Measurements from ENCODE around the gene SEC22B.
"Not testable (repeated sequence)": the region's sequence is repeated elsewhere in the genome, so short reads cannot be mapped to it uniquely, and the experiment has no call there.

The SEC22B gene

DNA sequence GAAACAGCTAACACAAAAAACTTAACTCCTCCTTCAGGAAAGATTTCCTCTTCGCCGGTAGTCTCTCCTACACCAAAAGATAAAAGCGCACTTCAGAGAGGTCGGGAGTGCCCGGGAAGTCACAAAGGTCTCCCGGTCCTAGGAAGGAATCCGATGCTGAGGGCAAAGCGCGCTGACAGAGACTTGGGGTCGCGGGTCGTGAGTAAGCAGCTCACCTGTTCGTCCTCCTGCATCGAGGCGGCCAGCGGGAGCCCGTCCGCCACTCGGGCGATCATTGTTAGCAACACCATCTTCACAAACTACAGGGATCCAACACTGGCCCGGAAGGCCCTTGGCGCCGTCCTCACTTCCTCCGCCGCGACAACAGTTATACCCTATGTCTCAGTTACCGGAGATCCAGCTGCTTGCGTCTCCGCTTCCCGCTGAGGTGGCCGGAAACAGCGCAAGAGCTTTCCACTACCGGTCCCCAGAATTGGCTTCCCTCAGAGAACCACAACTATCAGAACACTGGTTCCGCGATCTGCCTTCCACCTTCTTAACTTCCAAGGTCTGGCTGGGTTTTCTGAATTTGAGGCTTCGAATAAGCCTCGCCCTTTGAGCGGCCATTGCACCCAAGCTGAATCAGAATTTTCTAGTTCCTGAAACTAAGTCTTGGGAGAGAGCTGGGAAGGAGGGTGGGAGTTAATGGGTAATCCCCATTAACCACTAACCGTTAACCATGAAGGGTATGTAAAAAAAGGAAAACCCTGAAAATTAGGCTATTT, at the start of gene SEC22B:
Gene SEC22B, minus strand, starts transcription at position 429 of the 764 bp plus-strand sequence. Its CDS starts 139 bp downstream, at position 290.
- peak; percentile 84 to 89 for DNase-seq

DNA sequence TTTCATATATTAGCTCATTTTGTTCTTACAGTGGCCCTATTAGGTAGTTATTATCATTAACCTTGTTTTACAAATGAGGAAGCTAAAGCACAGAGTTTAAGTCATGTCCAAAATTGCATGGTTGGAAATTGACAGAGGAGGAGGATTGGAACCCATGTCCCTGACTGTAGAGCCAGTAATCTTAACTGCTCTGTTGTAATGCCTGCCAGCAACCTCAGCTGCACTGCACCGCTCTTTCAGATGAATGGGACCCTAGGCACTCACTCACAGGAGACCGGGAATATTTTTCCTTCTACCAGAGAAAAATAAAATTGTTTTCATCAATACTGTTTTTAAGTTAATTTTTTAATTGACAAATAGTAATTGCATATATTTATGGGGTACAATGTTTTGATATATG, 41.6 kb upstream of the SEC22B start:
- DNase-seq, result not testable (repeated sequence)

DNA sequence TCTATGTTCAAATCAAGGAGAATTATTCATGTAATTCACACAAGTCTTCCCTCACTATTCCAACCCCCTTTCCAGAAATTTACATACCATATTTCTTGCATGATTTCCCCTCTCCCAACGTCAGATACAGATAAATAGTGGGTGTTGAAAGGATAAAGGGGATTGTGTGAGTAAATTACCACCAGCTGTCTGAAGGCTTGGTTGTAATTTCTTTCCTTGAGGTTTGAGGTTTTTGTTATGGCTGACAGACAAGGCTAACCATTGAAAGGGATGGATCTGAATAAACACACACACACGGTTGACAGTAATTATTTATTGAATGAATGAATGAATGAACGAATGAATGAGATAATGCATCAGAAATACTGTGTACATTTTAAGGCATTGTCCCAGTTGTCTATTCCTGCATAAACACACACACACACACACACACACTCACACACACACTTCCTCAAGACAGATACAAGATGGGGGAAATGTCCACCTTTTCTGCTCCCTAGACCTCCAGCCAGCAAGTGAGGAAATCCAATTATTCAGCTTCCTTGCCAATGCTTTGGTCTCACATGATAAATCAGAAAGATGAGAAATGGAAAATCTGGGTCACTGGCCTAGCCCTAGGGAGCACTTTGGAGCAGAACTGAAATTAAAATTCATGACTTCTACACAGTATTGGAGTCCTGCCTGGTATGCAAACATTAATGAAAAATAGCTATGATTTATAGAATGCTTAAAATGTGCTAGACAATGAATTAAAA, 41.0 kb upstream of the SEC22B start:
- not testable (repeated sequence) for DNase-seq

GRCh38 chr1:120213606-120214005, 37.3 kb upstream of the SEC22B start:
- not testable (repeated sequence) for DNase-seq

DNA sequence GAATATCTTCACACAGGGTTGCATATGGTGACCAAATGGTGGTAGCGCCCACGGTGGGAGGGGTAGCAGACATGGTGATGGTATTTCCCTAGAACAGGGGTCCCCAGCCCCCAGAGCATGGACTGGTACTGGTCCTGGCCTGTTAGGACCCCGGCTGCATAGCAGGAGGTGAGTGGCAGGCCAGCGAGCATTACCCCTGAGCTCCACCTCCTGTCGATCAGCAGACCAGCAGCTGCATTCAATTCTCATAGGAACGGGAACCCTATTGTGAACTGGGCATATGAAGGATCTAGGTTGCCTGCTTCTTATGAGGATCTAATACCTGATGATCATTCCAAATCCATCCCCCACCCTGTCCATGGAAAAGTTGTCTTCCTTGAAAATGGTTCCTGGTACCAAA, 34.4 kb upstream of the SEC22B start:
- DNase-seq, result not testable (repeated sequence)

DNA sequence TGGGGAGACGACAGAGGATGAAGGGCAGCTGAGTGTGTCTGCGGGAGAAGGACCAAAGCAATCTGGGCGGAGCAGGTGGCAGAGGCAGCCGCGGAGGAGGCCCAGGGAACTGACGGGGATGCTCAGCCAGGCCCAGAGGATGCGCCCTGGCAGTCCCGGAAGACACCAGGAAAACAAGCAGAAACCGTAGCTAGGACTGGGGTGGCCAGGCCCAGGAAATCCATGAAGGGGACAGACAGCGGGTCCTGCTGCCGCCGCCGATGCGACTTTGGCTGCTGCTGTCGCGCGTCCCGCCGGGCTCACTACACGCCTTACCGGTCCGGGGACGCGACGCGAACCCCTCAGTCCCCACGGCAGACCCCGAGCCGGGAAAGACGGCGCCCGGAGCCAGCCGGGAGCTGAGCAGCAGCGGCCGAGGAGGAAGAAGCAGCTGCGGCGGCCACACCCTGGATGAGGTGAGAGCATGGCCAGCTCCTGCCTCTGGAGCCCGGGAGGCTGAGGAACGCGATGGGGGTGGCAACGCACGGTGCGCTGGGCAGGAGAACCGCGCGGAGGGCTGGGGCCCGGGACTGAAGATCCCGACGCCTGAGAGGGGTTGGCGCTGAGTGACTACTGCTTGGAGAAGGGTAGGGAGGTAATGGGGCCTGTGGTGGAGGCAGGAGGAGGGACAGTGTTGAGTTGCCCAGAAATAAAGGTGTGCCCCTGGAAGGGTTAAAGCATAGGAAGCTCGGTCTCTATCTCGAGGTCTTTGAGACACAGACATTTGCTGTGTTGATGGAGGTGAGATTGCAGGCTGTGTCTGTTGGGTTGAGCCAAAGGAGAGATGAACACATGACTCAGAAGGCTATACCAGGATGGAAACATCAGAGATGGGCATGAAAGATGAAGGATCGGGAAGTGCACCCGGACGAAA, 20.8 kb upstream of the SEC22B start:
- DNase-seq, result peak in 1 of 2 experiments; percentile 24

- not testable (repeated sequence) for DNase-seq
These were observed 12.3 kb upstream of the SEC22B start for GRCh38 chr1:120188626-120189025.

DNA sequence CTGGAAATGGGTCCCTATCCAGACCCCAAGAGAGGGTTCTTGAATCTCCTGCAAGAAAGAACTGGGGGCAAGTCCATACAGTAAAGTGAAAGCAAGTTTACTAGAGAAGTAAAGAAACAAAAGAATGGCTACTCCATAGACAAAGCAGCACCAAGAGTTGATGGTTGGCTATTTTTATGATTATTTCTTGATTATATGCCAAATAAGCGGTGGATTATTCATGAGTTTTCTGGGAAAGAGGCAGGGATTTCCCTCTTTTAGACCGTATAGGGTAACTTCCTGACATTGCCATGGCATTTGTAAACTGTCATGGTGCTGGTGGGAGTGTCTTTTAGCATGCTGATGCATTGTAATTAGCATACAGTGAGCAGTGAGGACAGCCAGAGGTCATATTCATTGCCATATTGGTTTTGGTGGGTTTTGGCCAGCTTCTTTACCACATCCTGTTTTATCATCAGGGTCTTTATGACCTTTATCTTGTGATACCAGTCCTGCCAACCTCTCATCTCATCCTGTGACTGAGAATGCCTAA, 5.9 kb upstream of the SEC22B start:
- DNase-seq, result not testable (repeated sequence)

GRCh38 chr1:120179811-120180690, 3.7 kb upstream of the SEC22B start:
- not testable (repeated sequence) for DNase-seq

GRCh38 chr1:120178799-120179756, 2.8 kb upstream of the SEC22B start:
- DNase-seq, result no peak

GRCh38 chr1:120178058-120178457, 1.7 kb upstream of the SEC22B start:
- DNase-seq, result not testable (repeated sequence)

DNA sequence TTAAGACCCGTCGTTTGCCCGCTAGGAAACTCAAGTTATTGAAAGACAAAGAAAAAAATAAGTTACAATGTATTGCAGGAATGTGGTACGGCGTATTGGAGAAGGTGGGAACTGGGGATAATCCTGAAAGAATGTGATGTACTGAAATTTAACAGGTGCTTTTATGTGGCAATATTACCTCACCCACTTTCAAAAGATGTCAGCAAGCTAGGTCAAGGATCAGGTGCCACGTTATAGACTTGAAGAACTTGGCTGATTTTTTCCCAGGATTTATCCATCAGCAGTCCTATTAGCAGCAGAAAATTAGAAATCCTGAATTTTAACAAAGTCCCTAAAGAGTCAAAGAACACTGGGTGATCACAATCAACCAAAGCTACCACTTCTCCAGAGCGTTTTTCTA, 632 bp downstream of the SEC22B start:
- not testable (repeated sequence) for DNase-seq

GRCh38 chr1:120164761-120165160, 11.6 kb downstream of the SEC22B start:
- not testable (repeated sequence) for DNase-seq

DNA sequence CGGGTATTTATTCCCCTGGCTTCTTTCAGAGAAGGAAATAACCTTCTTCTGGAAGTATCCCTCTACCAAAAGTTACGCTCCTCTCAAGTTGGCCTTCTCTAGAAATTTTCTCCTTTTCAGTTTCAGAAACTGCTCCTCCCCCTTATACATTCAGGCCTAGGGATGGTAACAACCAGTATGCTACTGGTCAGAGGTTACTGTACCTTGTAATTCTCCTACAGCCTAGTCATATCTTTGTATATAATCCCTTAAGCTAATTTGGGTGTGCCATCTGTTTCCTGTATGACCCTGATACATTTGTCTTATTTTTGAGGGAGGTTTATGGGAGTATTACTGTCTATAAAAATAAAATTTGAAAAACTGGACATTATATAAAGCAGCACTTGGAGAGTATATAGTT, 14.3 kb downstream of the SEC22B start:
- not testable (repeated sequence) for DNase-seq

GRCh38 chr1:120158495-120158894, 17.8 kb downstream of the SEC22B start:
- DNase-seq, result not testable (repeated sequence)

DNA sequence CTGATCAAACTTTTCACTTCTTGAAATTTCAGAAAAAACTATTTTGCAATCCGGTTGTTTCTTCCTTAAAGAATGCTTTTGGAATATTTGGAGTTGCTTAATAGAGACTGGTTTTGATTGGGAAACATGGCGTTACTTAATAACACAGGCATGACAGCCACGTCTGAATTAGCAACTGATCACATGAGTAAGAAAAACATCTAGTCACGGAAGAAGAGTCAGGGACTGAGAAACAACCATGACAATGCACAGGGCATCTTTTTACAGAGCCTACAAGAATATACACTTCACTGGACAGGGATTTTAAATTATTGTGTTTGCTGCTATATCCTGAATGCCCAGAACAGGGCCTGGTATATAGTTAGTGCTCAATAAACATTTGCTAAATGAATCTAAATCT, 18.2 kb downstream of the SEC22B start:
- DNase-seq, result not testable (repeated sequence)

DNA sequence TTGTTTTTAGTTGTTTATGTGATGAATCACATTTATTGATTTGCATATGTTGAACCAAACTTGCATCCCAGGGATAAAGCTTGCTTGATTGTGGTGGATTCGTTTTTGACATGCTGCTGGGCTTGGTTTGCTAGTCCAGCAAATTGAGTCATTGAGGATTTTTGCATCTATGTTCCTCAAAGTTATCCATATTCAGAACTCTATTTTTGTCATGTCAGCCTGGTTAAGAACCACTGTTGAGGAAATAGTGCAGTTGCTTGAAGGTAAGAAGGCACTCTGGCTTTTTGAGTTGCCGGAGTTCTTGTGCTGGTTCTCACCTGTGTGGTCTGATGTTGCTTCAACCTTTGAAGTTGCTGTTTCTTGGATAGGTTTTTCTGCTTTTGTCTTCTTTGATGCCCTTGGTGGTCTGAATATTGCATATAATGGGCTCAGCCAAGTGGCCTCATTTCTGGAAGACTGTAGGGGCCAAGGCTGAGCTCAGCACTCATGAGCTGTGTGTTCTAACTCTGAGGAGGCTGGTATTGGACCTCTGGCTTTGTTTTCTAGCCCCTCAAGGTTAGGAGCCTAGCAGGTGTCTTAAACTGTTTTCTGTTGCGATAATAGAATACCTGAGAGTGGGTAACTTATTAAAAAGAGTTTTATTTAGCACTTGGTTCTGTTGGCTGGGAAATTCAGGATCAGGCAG, 26.0 kb downstream of the SEC22B start:
- not testable (repeated sequence) for DNase-seq

DNA sequence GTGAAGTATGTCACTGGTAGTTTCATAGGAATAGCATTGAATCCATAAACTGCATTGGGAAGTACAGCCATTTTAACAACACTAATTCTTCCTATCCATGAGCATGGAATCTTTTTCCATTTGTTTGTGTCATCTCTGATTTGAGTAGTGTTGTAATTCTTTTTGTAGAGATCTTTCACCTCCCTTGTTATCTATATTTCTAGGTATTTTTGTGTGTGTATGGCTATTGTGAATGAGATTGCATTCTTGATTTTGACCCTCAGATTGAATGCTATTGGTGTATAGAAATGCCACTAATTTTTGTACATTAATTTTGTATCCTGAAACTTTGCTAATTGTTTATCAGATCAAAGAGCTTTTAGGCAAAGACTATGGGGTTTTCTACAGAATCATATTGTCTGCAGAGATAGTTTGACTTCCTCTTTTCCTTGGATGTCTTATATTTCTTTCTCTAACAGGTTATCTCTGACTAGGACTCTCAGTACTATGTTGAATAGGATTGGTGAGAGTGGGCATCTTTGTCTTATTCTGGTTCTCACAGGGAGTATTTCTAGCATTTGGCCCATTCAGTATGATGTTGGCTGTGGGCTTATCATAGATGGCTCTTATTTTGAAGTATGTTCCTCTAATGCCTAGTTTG, 26.8 kb downstream of the SEC22B start:
- DNase-seq, result not testable (repeated sequence)

DNA sequence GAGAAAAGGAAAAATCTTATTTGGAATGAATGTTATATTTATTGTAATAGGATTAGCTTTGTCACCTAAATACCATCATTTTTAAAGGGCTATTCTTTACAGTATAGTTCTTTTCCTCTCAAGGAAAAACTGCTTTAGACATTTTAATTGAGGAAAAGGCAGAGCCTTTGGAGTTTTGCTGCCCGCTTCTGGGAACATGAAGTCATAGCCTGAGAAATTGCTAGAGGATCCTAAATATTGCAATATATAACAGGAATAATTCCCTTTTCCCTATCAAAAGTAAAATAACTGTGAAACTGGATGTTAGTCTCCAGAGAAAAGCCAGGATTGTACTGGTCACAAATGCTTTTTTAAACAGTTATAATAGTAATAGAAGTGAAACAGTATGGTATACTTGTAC, 30.5 kb downstream of the SEC22B start:
- not testable (repeated sequence) for DNase-seq

Data from activated CD4-positive, alpha-beta T cell treated with anti-CD3 and anti-CD28 coated beads, Interleukin-2, amount 50 U/mL, for 48 hours (primary cell).